ENCODE data around the gene KIAA1671.

Gene KIAA1671

DNA sequence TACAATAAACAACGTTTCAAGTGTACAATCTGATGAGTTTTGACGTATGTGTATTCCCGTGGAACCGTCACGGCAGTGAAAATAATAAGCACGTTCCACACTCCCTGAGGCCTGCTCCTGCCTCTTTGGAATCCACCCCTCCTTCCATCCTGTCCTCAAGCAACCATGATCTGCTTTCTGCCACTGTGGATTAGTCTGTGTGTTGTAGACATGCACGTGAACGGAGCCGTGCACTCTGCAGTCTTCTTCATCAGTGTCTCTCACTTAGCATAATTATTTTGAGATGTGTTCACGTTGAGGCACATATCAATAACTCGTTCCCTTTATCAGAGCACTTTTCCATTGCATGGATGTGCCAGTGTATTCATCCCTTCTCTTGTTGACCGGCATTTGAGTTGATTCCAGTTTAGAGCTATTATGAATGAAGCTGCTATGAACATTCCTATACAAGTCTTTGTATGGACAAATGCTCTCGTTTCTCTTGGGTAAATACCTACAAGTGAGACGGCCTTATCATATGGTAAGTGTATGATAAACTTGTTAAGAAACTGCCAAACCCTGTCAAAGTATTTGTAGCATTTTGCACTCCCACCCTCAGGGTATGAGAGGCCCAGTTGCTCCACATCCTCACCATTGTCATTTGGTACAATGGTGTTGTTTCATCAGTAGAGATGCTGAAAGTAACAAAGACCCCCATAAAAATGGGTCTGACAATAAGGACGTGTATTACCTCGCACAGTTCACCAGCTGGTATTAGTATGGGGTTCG lies 144.3 kb downstream of the KIAA1671 start:
- no peak for TF ChIP-seq POLR2A (IDR thresholded peaks at IDR 0.05; ENCODE audit: low read depth, low read length)
- DNase-seq (ENCODE audit: insufficient read length, low spot score) (no peak), FAIRE-seq (no peak)

DNA sequence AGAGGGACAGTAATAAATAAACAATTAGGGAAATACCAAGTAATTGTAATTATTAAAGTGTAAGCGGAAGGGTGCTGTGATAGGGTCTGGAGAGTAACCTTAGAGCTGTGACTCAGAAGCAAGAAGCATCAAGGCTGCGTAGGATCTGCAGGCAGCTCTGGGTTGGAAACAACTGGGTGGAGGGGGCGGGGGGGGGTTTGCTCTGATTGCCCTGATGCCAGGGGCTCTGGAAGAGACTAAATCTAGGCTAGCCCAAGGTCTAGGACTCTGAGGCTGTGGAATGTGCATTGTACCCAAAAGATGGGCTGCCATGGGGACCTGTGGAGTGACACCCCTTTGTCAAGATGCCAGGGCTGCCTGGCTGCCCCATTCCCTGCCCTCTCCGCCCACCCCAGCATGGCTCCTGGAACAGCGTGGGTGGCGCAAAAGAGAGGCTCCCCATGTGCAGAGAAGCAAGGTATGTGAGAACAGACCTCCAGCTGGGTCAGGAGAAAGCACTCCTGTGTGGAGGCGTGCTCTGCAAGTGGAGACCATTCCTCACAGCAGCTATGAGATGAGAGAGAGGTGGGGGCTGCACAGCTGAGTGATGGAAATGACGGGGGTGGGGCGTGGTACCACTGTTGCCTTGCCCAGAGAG lies 146.0 kb downstream of the KIAA1671 start:
- TF ChIP-seq POU2F2 (IDR thresholded peaks at IDR 0.05; ENCODE audit: low read depth, low read length) (no peak), TAF1 (IDR thresholded peaks at IDR 0.05; ENCODE audit: low read depth, low read length) (no peak), POLR2A (IDR thresholded peaks at IDR 0.05; ENCODE audit: low read depth, low read length) (no peak), POLR2AphosphoS5 (IDR thresholded peaks at IDR 0.05; ENCODE audit: low read depth, low read length) (no peak), SPI1 (IDR thresholded peaks at IDR 0.05; ENCODE audit: low read depth, low read length) (no peak), PAX5 (IDR thresholded peaks at IDR 0.05; ENCODE audit: insufficient read depth, low read length, severe bottlenecking) (no peak)
- no peak for DNase-seq (ENCODE audit: insufficient read length, low spot score)
- FAIRE-seq = no peak

- no peak for FAIRE-seq
- no peak for DNase-seq (ENCODE audit: insufficient read length, low spot score)
- TF ChIP-seq PAX5 (IDR thresholded peaks at IDR 0.05; ENCODE audit: insufficient read depth, low read length, severe bottlenecking) (no peak), POU2F2 (IDR thresholded peaks at IDR 0.05; ENCODE audit: low read depth, low read length) (no peak), POLR2AphosphoS5 (IDR thresholded peaks at IDR 0.05; ENCODE audit: low read depth, low read length) (no peak), POLR2A (IDR thresholded peaks at IDR 0.05; ENCODE audit: low read depth, low read length) (no peak), SPI1 (IDR thresholded peaks at IDR 0.05; ENCODE audit: low read depth, low read length) (no peak), TAF1 (IDR thresholded peaks at IDR 0.05; ENCODE audit: low read depth, low read length) (no peak)
These were observed 146.7 kb downstream of the KIAA1671 start for GRCh38 chr22:25099202-25099601.

GRCh38 chr22:25100402-25100801 lies 147.9 kb downstream of the KIAA1671 start:
- no peak for TF ChIP-seq TAF1 (IDR thresholded peaks at IDR 0.05; ENCODE audit: low read depth, low read length)
- no peak for TF ChIP-seq POLR2A (IDR thresholded peaks at IDR 0.05; ENCODE audit: low read depth, low read length)
- no peak for TF ChIP-seq POU2F2 (IDR thresholded peaks at IDR 0.05; ENCODE audit: low read depth, low read length)
- TF ChIP-seq POLR2AphosphoS5 (IDR thresholded peaks at IDR 0.05; ENCODE audit: low read depth, low read length) = no peak
- no peak for TF ChIP-seq SPI1 (IDR thresholded peaks at IDR 0.05; ENCODE audit: low read depth, low read length)
- no peak for TF ChIP-seq PAX5 (IDR thresholded peaks at IDR 0.05; ENCODE audit: insufficient read depth, low read length, severe bottlenecking)
- FAIRE-seq = no peak
- DNase-seq (ENCODE audit: insufficient read length, low spot score) = no peak

DNA sequence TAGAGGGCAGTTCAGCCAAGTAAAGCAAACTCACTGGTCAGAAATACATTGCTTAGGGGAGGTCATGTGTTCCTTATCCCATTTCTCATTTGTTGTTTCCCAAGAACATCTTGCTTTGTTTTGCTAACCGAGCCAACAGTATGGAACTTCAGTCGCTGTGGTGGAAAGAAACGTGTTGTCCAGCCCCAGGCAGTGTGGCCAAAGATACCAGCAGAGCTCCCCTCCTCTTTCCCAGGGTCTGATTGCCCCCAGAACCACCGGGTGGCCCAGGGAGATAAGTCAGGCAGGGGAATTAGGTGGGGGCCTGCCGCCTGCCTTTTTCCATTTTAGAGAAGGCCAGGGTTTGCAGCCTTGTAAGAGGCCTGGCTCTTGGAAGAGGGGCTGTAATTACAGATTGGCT lies 148.4 kb downstream of the KIAA1671 start:
- FAIRE-seq (no peak), DNase-seq (ENCODE audit: insufficient read length, low spot score) (no peak)
- TF ChIP-seq POLR2A (IDR thresholded peaks at IDR 0.05; ENCODE audit: low read depth, low read length) = no peak
- no peak for TF ChIP-seq SPI1 (IDR thresholded peaks at IDR 0.05; ENCODE audit: low read depth, low read length)
- TF ChIP-seq PAX5 (IDR thresholded peaks at IDR 0.05; ENCODE audit: insufficient read depth, low read length, severe bottlenecking) = no peak
- TF ChIP-seq POU2F2 (IDR thresholded peaks at IDR 0.05; ENCODE audit: low read depth, low read length) = no peak
- TF ChIP-seq TAF1 (IDR thresholded peaks at IDR 0.05; ENCODE audit: low read depth, low read length) = no peak
- TF ChIP-seq POLR2AphosphoS5 (IDR thresholded peaks at IDR 0.05; ENCODE audit: low read depth, low read length) = no peak

GRCh38 chr22:25101501-25101900 lies 149.0 kb downstream of the KIAA1671 start:
- FAIRE-seq = no peak

DNA sequence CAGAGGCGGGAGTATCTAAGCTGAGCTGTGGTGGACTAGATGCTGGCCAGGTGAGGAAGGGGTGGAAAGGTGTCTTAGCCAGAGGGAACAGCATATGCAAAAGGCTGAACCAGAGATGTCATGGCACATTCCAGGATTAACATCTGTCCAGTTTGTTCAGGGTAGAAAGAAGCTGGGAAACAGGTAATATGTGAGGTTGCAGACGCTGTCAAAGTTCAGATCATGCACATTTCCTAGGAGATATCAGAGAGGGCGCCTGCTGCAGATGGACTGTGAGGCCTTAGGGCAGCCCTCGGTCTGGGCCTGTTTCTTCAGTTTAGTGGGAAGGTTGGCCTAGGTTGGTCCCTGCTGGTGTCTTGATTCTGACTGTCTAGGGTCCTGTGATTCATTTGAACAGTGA lies 149.5 kb downstream of the KIAA1671 start:
- no peak for DNase-seq (ENCODE audit: insufficient read length, low spot score)
- FAIRE-seq = no peak
- no peak for TF ChIP-seq POLR2AphosphoS5 (IDR thresholded peaks at IDR 0.05; ENCODE audit: low read depth, low read length)
- TF ChIP-seq SPI1 (IDR thresholded peaks at IDR 0.05; ENCODE audit: low read depth, low read length) = no peak
- TF ChIP-seq TAF1 (IDR thresholded peaks at IDR 0.05; ENCODE audit: low read depth, low read length) = no peak
- TF ChIP-seq POLR2A (IDR thresholded peaks at IDR 0.05; ENCODE audit: low read depth, low read length) = no peak
- TF ChIP-seq PAX5 (IDR thresholded peaks at IDR 0.05; ENCODE audit: insufficient read depth, low read length, severe bottlenecking) = no peak
- TF ChIP-seq POU2F2 (IDR thresholded peaks at IDR 0.05; ENCODE audit: low read depth, low read length) = no peak

More at GRCh38 chr22:25101501-25101900, 149.0 kb downstream of the KIAA1671 start:
- DNase-seq (ENCODE audit: insufficient read length, low spot score) = no peak
- TF ChIP-seq POLR2AphosphoS5 (IDR thresholded peaks at IDR 0.05; ENCODE audit: low read depth, low read length) = no peak
- TF ChIP-seq TAF1 (IDR thresholded peaks at IDR 0.05; ENCODE audit: low read depth, low read length) = no peak
- no peak for TF ChIP-seq POLR2A (IDR thresholded peaks at IDR 0.05; ENCODE audit: low read depth, low read length)
- no peak for TF ChIP-seq POU2F2 (IDR thresholded peaks at IDR 0.05; ENCODE audit: low read depth, low read length)
- no peak for TF ChIP-seq SPI1 (IDR thresholded peaks at IDR 0.05; ENCODE audit: low read depth, low read length)
- TF ChIP-seq PAX5 (IDR thresholded peaks at IDR 0.05; ENCODE audit: insufficient read depth, low read length, severe bottlenecking) = no peak

DNA sequence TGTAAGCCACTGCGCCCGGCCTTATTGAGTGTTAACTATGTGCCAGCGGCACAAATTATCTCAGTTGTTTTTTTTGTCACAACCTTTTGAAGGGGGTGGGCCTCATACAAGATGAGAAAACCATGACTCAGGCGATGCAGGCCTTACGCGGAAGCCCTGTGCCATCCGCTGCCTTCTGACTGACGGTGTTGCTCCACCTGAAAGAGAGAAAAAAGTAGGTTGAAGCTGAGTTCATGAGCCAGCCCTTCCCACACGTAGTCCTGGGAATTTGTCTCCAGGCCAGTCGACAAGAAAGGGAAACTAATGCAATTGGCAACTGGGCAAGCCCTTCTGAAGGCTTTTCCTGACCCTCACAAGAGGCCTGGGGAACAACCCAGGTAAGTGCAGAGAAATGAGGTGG lies 150.2 kb downstream of the KIAA1671 start:
- FAIRE-seq (no peak), DNase-seq (ENCODE audit: insufficient read length, low spot score) (no peak)
- TF ChIP-seq POU2F2 (IDR thresholded peaks at IDR 0.05; ENCODE audit: low read depth, low read length) (no peak), PAX5 (IDR thresholded peaks at IDR 0.05; ENCODE audit: insufficient read depth, low read length, severe bottlenecking) (no peak), TAF1 (IDR thresholded peaks at IDR 0.05; ENCODE audit: low read depth, low read length) (no peak), POLR2AphosphoS5 (IDR thresholded peaks at IDR 0.05; ENCODE audit: low read depth, low read length) (no peak), SPI1 (IDR thresholded peaks at IDR 0.05; ENCODE audit: low read depth, low read length) (no peak), POLR2A (IDR thresholded peaks at IDR 0.05; ENCODE audit: low read depth, low read length) (no peak)

- DNase-seq (ENCODE audit: insufficient read length, low spot score) (no peak), FAIRE-seq (no peak)
- TF ChIP-seq POU2F2 (IDR thresholded peaks at IDR 0.05; ENCODE audit: low read depth, low read length) (no peak), SPI1 (IDR thresholded peaks at IDR 0.05; ENCODE audit: low read depth, low read length) (no peak), POLR2A (IDR thresholded peaks at IDR 0.05; ENCODE audit: low read depth, low read length) (no peak), POLR2AphosphoS5 (IDR thresholded peaks at IDR 0.05; ENCODE audit: low read depth, low read length) (no peak), TAF1 (IDR thresholded peaks at IDR 0.05; ENCODE audit: low read depth, low read length) (no peak), PAX5 (IDR thresholded peaks at IDR 0.05; ENCODE audit: insufficient read depth, low read length, severe bottlenecking) (no peak)
These were observed 151.9 kb downstream of the KIAA1671 start for GRCh38 chr22:25104367-25104766.

All from GM12891 (cell line).